GM18867 (cell line): ENCODE data around the gene AAK1.
"Not testable (repeated sequence)": the region's sequence is repeated elsewhere in the genome, so short reads cannot be mapped to it uniquely, and the experiment has no call there.

ENCODE experiments used
- ATAC-seq: cut with Tn5 transposase; IDR thresholded peaks from one replicate; pipeline ENCODE4 v1.9.1; 2021; ENCODE audit warnings: mild to moderate bottlenecking, moderate library complexity; ENCODE audit not compliant: unreplicated experiment

The AAK1 gene

DNA sequence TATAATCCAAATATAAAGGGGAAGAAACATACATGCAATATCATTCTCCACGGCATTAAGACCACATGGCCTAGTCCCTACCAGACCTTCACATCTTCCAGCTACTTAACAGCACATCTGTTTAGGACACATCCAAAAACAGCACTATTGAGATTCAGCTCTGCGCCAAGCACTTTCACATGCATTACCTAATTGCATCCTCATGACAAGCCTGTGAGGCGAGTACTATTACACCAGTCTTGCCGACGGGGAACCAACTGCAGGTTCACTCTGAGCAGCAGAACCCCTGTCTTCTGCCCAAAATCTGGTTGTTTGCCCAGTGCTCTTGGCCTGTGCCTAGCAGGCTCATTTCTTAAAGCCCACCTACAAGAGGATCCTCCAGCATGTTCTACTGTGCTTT, 66.7 kb downstream of the AAK1 start:
- ATAC-seq: no peak

DNA sequence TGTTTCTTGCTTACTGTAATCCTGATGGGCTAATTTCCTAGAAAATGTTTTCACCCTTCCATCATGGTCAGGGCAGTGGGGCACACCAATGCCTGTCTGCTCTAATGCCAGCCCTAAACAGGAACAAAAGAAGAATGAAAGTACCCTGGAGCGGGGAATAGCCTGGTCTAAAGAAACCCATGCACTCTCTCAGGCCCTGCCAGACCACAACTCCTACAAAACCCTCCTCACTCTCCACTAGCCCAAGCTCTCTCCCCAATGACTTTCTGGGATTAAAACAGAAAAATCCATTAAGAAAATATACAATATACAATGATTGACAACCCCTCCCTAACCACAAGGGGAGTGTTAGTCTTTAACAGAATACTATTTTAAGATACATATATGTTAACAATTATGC, 67.6 kb downstream of the AAK1 start:
- ATAC-seq: no peak

GRCh38 chr2:69575371-69575770, 68.2 kb downstream of the AAK1 start:
- not testable (repeated sequence) for ATAC-seq

DNA sequence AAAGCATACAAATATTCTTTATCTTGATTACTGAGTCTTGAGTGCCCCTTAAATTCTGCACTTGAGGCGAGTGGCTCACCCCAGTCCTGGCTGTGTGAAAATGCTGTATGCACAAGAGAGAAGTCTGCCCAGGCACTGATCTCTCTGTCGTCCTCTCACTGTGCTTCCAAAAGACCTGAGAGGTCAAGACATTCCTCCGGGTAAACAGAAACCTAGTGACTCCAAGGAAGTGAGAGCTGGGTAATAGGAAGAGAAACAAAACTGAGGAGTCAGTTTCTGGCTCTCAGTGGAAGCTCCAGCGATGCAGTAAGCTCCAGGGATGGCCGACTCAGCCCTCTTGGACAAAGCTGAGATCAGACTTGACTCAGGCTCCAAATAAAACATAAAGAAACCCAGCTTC, 70.9 kb downstream of the AAK1 start:
- ATAC-seq: no peak

DNA sequence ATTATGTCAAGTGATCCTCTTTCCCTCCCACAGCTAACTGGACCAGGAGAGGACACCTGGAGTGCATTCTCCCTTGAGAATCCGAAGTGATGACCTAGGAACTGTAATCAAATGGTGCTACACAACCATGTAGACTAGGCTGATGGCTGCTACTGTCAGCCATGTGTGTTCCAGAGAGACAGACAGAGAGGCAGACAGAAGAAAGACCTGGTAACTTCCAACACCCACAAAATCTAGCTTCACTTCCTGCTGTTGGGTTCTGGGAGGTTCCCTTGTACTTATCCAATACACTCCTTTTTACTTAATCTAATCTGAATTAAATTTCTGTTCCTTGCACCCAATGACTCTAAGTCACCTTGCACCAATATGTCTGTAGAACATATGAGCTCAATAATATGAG, 72.3 kb downstream of the AAK1 start:
- ATAC-seq: no peak

GRCh38 chr2:69570474-69570873, 73.1 kb downstream of the AAK1 start:
- no peak for ATAC-seq

- no peak for ATAC-seq
Observed at GRCh38 chr2:69567909-69568300, 75.6 kb downstream of the AAK1 start.

DNA sequence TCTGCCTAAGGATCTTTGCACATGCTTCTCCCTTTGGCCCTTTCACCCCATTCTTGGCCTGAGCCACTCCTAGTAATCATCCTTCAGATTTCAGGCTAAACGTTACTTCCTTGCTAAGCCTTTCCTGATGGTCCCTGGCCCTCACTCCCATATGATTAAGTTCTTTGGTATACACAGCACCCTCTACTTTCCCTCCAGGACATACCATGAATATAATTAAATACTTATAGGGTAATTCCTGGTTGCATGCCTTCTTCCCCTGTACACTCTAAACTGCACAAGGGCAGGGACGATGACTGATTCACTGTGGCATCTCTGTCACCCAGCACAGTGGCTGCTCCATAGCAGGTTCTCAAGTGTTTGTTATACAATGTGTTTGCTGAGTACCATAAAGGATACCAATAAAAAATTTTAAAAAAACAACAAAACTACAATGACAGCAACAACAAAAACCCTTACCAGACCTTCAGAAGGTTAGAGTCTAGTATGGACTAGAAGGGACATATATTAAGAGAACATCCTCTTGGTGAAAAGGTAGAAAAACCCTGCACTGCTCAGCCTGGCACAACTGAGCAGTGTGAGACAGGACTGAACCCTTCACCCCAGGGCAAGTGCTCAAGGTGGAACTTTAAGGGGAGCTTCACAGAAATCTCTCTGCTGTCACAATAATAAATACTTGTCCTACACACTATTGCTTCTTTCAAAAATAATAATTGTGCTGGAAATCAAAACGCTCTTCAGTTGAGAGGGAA, 76.2 kb downstream of the AAK1 start:
- no peak for ATAC-seq

DNA sequence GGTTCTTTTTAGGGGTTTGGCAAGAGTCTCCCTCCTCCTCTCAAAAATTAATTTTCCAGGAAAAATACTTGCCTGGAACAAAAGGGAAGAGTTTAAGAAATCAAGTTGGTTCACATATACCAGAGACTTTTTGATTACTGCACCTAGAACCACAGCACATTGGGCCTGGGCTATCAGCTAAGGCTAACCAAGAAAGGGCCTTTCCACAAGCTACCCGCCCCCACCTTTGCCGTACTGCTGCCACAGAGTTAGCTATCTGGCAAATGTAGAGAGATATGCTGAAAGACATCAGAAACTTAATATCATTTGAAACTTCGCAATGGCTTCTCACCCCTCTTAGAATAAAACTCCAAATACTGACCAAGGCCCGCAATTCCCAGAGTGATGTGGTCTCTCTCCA, 76.9 kb downstream of the AAK1 start:
- no peak for ATAC-seq

DNA sequence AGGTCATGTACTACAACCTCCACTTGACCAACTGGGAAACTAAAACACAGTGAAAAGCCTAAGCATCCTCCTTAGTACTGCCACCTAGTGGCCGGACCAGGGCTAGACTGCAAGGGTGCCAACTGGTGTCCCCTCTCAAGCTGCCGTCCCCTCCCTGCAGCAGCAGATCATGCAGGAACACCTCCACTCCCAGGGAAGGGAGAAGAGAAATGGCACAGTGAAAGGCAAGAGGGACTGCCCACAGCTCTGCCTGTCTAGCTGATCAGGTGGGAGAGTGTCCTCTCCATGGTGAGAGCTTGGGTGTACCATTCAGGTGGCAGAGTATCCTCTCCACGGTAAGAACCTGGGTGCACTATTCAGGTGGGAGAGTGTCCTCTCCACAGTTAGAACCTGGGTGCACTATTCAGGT, 78.1 kb downstream of the AAK1 start:
- ATAC-seq: peak; percentile 65

GRCh38 chr2:69564604-69565003, 78.9 kb downstream of the AAK1 start:
- ATAC-seq: no peak

DNA sequence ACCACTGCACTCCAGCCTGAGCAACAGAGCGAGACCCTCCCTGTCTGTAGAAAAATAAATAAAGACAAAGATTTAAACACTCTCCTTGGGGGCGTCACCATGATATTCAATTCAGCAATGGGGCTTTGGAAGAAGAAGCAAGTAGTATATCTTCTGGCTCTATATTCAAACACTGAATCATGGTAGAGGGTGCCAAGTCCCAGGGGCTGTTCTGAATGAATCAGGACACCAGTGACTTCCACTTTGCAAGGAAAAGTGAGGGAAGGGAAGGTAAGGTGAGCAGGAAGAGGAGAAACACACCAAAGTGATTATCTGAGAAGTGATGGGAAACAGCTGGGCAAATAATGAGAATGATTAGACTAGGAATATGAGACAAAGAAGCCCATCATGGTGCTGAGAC, 80.5 kb downstream of the AAK1 start:
- ATAC-seq: no peak

DNA sequence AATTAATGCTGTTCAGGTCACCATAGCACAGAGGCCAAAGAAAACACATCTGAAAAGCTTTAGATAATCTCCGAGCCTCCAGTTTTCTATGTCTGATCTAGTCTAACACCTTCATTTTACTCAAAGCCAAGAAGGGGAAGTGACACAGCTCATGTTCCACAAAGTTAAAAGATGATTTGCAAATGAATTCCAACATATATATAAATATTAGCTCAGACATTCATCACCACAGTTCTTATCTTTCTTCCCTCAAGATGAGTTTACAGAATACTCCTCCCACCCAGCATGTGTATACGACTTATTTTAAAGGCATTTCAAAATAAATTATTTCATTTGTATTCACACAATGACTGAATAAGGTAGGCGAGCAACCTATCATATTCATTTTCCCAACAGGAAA, 82.4 kb downstream of the AAK1 start:
- no peak for ATAC-seq

GRCh38 chr2:69560147-69560482, 83.4 kb downstream of the AAK1 start:
- no peak for ATAC-seq

DNA sequence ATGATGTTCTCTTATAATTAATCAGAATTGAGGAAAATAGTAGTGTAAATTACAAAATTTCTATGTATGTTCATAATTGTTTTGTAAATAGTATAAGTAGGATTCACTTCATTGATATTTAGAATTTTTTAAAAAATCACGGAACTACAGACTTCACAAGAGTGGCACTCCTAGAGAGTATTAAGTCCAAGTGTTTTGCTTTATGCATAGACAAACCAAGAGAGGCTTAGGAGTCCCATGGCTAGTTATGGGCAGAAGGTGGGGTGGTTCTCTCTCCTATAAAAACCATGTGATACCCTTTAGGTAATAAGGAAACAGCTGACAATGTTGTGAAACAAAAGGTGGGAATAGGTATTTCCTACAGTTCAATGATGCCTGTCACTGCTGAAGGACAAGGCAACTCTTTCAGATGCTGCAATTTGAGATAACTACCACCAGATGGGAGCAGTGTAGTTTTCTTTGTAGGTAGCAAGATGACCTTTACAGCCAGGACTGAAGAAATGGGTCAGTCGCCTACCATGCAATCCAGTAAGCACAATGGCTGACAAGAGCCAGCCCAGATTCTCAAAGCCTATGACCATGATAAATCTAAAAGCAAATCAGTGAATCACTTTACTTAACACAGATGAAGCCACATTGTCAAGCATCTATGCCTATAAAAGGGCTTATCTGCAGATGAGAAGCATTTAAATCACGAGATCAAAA, 83.9 kb downstream of the AAK1 start:
- ATAC-seq: peak; percentile 67

DNA sequence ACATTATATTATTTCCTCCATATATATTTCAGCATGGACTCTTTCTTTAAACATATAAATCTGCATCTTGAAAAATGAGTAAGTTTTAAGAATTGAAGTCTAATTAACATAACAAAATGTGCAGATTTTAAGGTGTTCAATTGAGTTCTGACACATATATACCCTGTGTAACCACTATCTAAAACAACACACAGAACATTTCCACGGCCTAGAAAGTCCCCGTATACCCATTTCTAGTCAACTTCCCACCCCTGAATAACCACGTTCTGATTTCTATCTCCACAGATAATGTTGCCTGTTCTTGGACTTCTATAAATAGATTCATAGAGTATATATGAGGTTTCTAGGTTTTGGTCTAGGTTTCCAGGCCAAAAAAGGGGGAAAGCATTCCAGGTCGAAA, 87.5 kb downstream of the AAK1 start:
- no peak for ATAC-seq

GRCh38 chr2:69554981-69555380, 88.6 kb downstream of the AAK1 start:
- ATAC-seq: no peak

- no peak for ATAC-seq
Observed at GRCh38 chr2:69554568-69554967, 89.0 kb downstream of the AAK1 start.

- no peak for ATAC-seq
Observed at GRCh38 chr2:69553991-69554390, 89.5 kb downstream of the AAK1 start.

- ATAC-seq: not testable (repeated sequence)
Observed at GRCh38 chr2:69550511-69550910, 93.0 kb downstream of the AAK1 start.

- no peak for ATAC-seq
Observed at GRCh38 chr2:69549421-69549820, 94.1 kb downstream of the AAK1 start.

GRCh38 chr2:69547984-69548715, 95.4 kb downstream of the AAK1 start:
- no peak for ATAC-seq
